GM12864 (cell line): ENCODE results near the gene ATXN10.

Experiments
- DNase-seq: peaks from one replicate; pipeline ENCODE4 v3.0.0-alpha.2; 2011; ENCODE audit warnings: low read depth
- H3K4me3 ChIP-seq: 2 replicates; pipeline ENCODE4 v1.5.1; 2011; ENCODE audit warnings: mild to moderate bottlenecking, low read depth, low read length, control low read depth
- CTCF ChIP-seq: IDR thresholded peaks from 2 replicates; pipeline ENCODE4 v1.5.1; 2011; ENCODE audit warnings: low read depth, mild to moderate bottlenecking, moderate library complexity, low read length, control low read depth, inconsistent platforms; ENCODE audit errors: missing control alignments

ATXN10 gene

GRCh38 chr22:45836418-45837169 is 165.0 kb downstream of the ATXN10 start:
- no peak for DNase-seq
- TF ChIP-seq CTCF, result no peak
- no peak overlapping the region for H3K4me3 ChIP-seq

GRCh38 chr22:45837508-45837907 is 165.9 kb downstream of the ATXN10 start:
- no peak overlapping the region for H3K4me3 ChIP-seq
- DNase-seq, result no peak
- TF ChIP-seq CTCF, result no peak

GRCh38 chr22:45838305-45838887 is 166.8 kb downstream of the ATXN10 start:
- TF ChIP-seq CTCF, result no peak
- no peak for DNase-seq

GRCh38 chr22:45840483-45840882 is 168.8 kb downstream of the ATXN10 start:
- DNase-seq, result no peak
- no peak for TF ChIP-seq CTCF
- no peak overlapping the region for H3K4me3 ChIP-seq

More at GRCh38 chr22:45838305-45838887, 166.8 kb downstream of the ATXN10 start:
- H3K4me3 ChIP-seq, result no peak overlapping the region

GRCh38 chr22:45842291-45842991 is 170.8 kb downstream of the ATXN10 start:
- H3K4me3 ChIP-seq, result no peak overlapping the region

GRCh38 chr22:45843031-45843430 is 171.4 kb downstream of the ATXN10 start:
- TF ChIP-seq CTCF, result no peak
- no peak for DNase-seq
- no peak overlapping the region for H3K4me3 ChIP-seq

More at GRCh38 chr22:45842291-45842991, 170.8 kb downstream of the ATXN10 start:
- no peak for DNase-seq
- no peak for TF ChIP-seq CTCF
